Upper lobe of right lung (tissue), 1 donor: Measurements from ENCODE around the gene MAML3. TPM values are rescaled to one million over a fixed set of nuclear protein-coding genes. Genes with fewer than 3 reads are reported as not detected.

ENCODE experiments used
- ATAC-seq: fragments of 200-7000 bp; cut with Tn5 transposase; one replicate; pipeline ENCODE4 v1.9.1; 2020; ENCODE audit warnings: mild to moderate bottlenecking, moderate library complexity
- DNase-seq: peaks from one replicate; pipeline ENCODE4 v3.0.0-alpha.2; 2020
- H3K27ac ChIP-seq: fragments of 200-600 bp; one replicate; pipeline ENCODE4 v1.8.0; 2022
- H3K27me3 ChIP-seq: fragments of 200-600 bp; one replicate; pipeline ENCODE4 v1.8.0; 2022; ENCODE audit warnings: mild to moderate bottlenecking
- H3K36me3 ChIP-seq: fragments of 200-600 bp; one replicate; pipeline ENCODE4 v1.8.0; 2022
- H3K4me1 ChIP-seq: fragments of 200-600 bp; one replicate; pipeline ENCODE4 v1.8.0; 2022
- H3K4me3 ChIP-seq: fragments of 200-600 bp; one replicate; pipeline ENCODE4 v1.8.0; 2022; ENCODE audit warnings: mild to moderate bottlenecking
- H3K9me3 ChIP-seq: fragments of 200-600 bp; one replicate; pipeline ENCODE4 v1.8.0; 2022
- intact Hi-C: fragments of 100-400 bp; cut with DNase I; formaldehyde crosslinking; loops from one replicate; pipeline ENCODE4 v1.11.0; 2022
- total RNA-seq: library from RNA; stranded (reverse); fragmentation: NEBNext Ultra II Directional; extraction: Animal tissue kit (Norgen Biotek cat#: 25700); gene quantifications from one replicate; pipeline ENCODE4 v1.2.1, GENCODE V29; 2021
- TF ChIP-seq, protein P1 (sequence below): fragments of 200-600 bp; IDR thresholded peaks from one replicate; pipeline ENCODE4 v1.8.0; 2022; ENCODE audit warnings: antibody characterized with exemption
- donor health status: DM: no; HTN: yes; CAD: no; lungs with severe emphysema.

The MAML3 gene
- total RNA-seq, 1 donor from 2014 or later = 13.1 TPM

DNA sequence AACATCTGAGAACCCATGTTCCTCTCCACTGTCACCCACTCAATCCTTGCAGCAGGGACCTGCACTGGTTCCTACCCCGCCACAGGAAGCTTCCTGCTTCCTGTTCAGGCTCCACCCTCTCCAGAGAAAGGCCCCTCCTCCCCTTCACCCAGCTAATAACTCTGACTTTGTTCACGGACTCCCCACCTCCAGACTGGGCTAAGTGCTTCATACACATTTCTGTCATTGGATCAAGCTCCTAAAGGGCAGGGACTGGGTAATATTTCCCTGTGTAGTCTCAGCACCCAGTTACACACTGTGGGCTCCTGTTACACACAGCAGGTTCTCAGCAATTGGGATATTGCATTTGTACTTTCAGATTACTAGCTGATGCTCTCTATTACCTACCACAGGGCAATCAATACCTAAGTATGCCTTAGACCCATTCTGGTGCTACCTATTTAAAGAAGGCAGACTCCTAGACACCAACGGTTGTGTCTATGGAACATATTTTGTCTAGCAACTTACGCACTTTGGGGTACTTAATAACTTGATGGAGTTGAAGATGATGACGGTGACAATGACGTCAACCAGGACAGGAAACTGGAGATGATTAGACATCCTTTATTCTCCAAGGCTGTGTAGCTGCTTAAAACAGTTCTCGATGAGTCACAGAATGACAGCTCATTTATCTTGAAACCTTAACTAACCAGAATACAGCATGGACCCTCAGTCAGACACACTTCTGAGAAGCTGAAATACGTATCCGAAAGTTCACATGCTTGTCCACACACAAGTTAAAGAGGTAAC lies 58.1 kb downstream of the MAML3 start:
- Histone ChIP-seq H3K36me3 (no peaks in the 10 kb centered on the region), H3K27ac (peak overlapping the region; percentile 45), H3K27me3 (no peaks in the 10 kb centered on the region), H3K4me1 (peaks cover 74% of the 10 kb centered on the region), H3K4me3 (no peak overlapping the region), H3K9me3 (no peaks in the 10 kb centered on the region)
- intact Hi-C loops = no loop called here
- TF ChIP-seq, protein P1, sequence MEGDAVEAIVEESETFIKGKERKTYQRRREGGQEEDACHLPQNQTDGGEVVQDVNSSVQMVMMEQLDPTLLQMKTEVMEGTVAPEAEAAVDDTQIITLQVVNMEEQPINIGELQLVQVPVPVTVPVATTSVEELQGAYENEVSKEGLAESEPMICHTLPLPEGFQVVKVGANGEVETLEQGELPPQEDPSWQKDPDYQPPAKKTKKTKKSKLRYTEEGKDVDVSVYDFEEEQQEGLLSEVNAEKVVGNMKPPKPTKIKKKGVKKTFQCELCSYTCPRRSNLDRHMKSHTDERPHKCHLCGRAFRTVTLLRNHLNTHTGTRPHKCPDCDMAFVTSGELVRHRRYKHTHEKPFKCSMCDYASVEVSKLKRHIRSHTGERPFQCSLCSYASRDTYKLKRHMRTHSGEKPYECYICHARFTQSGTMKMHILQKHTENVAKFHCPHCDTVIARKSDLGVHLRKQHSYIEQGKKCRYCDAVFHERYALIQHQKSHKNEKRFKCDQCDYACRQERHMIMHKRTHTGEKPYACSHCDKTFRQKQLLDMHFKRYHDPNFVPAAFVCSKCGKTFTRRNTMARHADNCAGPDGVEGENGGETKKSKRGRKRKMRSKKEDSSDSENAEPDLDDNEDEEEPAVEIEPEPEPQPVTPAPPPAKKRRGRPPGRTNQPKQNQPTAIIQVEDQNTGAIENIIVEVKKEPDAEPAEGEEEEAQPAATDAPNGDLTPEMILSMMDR = no peak
- no peak for DNase-seq
- peak; percentile 65 for ATAC-seq

DNA sequence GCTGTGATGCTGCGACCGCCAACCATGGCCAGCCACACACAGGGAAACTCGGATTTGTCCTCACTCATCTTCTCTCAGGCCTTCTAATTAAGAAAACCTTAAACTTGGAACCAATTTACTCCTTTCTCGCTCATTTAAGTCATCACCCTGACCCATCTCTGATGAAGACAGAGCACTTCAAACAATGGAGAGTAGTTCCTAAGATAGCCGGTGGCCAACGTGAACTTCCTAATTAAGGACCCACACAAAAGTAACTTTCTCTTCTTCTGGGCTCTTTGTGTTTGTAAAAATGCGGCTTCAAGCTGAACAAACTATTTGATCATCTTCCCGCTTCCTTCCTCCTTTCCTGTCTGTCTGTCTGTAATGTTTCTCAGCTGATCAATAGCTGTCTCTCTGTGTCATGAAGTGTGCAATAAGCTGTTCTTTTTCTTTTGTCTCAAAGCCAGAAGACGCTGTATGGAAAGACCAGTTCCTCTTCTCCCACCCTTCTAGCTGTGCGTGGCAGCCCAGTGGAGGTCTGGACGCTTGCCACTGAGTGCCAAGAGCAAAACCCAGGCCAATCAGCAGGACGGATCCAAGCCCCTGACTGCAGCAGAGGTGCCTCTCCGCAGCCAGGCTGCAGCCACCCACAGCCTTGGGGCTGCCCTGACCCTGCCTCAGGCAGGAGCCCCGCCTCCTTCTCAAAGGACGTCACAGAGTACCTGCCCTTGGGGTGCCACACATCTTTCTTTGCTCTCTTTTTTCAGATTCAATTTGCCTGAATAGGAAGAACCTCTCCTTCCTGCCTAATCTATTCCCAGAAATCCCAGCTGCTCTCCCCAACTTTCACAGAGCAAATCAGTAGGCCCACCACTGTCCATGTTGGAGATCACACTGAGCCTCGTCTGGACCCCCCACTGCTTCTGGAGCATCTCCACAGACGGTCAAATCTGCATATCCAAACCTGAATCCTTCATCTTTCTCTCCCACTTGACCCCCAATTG lies 59.3 kb downstream of the MAML3 start:
- Histone ChIP-seq H3K27me3 (no peaks in the 10 kb centered on the region), H3K27ac (peak overlapping the region; percentile 45), H3K36me3 (no peaks in the 10 kb centered on the region), H3K9me3 (no peaks in the 10 kb centered on the region), H3K4me3 (peak overlapping the region; percentile 14), H3K4me1 (peaks cover 72% of the 10 kb centered on the region)
- peak; percentile 83 for ATAC-seq
- TF ChIP-seq, protein P1 = no peak
- DNase-seq = peak; percentile 85
- intact Hi-C loops = no loop called here

DNA sequence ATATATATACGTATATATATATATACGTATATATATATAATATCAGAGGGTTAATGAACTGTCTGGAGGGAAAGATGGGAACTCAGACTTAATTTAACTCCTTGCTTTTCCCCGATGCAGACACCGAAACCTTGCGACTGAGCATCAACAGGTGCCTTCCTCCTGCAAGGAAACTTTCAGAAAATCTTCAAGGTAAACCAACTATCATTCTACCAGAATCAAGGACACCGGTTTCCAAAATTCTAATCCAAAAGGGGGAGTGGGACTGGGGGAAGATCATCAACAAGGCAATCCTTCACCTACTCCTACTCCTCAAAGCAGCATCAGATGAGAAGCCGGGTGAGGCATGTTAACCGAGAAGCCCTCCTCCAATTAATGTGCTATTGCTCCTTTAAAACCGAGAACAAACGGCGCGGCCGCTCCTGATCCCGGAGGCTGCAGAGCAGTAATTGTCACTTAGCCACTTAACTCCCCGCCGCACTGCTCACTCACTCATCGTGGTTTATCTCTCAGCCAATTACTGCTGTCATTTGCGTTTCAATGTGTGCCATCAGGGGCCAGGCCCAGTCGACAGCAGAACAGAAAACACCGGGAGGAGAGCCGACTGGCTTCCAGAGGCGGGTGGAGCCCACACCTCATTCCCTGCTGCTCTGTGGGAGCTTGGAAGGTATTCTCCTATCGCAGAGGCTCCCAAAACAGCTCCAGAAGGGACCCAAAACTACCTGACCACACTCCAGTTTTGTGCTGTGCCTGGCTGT lies 61.7 kb downstream of the MAML3 start:
- Histone ChIP-seq H3K36me3 (no peaks in the 10 kb centered on the region), H3K27ac (peak overlapping the region; percentile 75), H3K4me3 (peak overlapping the region; percentile 30), H3K4me1 (peaks cover 62% of the 10 kb centered on the region), H3K9me3 (no peaks in the 10 kb centered on the region), H3K27me3 (no peaks in the 10 kb centered on the region)
- no peak for ATAC-seq
- intact Hi-C loops = no loop called here
- peak; percentile 66 for DNase-seq
- TF ChIP-seq, protein P1 = no peak

DNA sequence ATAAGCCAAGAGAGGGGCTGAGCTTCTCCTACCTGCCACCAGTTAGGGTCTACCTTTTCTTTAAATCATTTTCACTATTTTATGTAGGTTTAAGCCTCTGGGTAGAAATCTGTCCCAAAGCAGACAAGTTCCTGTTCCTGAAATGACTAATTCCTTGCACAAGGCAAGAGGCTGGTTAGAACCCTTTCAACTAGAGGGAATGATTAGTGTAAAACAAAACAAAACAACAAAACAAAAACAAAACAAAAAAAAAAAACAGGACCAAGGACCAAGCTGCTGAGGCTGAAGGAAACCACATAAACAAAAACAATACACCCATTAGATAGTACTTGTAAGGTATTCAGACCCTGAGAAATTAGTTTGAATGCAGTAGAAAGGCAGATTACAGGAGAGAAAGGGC lies 62.7 kb downstream of the MAML3 start:
- H3K36me3 ChIP-seq = no peaks in the 10 kb centered on the region
- DNase-seq = no peak
- peaks cover 52% of the 10 kb centered on the region for H3K4me1 ChIP-seq
- H3K27ac ChIP-seq = no peak overlapping the region
- TF ChIP-seq, protein P1 = no peak
- no peak for ATAC-seq
- no peaks in the 10 kb centered on the region for H3K9me3 ChIP-seq
- no peak overlapping the region for H3K4me3 ChIP-seq
- intact Hi-C loops = no loop called here
- H3K27me3 ChIP-seq = no peaks in the 10 kb centered on the region

DNA sequence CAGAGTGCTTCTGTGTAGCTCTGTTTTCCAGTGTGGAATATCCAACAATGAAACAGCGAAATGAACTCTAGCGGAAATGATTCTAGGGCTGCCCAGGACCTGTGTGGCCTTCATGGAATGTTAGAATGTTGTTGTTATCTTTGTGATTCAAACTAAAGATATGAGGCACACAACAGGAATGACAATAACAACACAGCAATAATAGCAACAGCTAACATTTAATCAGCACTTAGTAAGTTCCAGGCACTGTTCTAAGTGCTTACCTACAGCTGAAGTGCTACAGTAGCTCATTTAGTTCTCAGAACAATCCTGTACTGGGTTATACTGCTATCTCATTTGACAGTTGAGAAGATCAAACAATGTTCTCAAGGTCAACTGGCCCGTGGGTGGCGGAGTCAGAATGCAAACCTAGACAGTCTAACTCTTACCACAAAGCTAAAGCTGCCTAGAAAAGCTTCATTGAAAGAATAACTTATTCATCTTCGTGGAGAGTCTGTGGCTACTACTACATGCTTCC lies 63.7 kb downstream of the MAML3 start:
- TF ChIP-seq, protein P1 = no peak
- Histone ChIP-seq H3K4me3 (no peak overlapping the region), H3K9me3 (no peaks in the 10 kb centered on the region), H3K4me1 (peaks cover 51% of the 10 kb centered on the region), H3K36me3 (no peaks in the 10 kb centered on the region), H3K27ac (no peak overlapping the region), H3K27me3 (no peaks in the 10 kb centered on the region)
- DNase-seq (no peak), ATAC-seq (peak; percentile 47)
- intact Hi-C loops = no loop called here
